ENCODE measurements around the gene TNFAIP8.

TNFAIP8 gene

DNA sequence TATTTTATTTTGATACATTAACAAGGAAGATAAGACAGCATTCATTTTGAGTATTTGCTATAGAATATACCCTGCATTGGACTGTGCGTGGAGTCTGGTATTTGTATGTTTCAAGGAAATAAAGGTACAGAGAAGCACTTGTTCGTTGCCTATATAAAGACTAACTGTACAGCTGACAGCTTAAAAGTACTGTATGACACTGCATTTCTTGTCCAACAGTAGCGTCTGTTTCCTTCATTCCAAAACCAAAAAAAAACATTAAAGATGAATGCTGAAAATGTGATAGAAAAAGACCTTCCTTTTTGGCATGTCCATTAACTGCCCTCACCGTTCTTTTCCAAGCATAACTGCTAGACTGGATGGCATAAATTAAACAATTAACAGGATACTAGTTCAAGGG lies 15.3 kb downstream of the TNFAIP8 start:
- no peak for DNase-seq

DNA sequence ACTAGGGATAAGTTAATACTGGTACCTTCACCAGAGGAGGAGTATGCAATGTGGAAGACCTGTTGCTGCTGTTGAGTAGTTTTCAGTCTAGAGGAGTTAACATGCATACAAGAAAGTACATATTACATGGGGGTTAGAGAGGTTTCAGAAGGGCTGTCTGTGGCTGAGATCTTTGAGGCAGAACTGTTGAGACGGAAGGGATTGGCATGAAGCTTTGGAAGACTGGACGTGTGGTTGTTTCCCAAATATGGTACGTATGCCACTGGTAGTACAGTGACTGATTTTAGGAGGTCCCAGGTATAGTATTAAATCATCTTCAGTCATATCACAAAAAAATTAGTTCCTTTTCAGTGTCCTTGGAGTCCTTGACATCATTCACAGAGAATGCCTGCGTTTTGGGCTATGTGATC lies 17.6 kb downstream of the TNFAIP8 start:
- DNase-seq: no peak

DNA sequence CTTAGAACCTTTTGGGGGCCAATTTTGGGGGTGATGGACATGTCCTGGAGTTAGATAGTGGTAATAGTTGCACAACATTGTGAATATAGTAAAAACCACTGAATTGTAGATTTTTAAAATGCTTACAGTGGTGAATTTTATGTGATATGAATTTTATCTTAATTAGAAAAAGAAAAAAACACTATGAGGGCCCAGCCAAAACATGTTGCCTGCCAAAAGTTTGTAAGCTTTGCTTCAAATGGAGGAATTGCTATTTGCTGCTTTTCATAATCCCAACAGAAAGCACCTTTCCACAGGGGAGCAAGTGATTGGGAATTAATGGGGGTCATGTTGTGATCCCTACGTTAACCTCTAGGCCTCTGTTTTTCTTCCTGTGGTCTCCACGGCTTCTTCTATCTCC lies 19.1 kb downstream of the TNFAIP8 start:
- no peak for DNase-seq

DNA sequence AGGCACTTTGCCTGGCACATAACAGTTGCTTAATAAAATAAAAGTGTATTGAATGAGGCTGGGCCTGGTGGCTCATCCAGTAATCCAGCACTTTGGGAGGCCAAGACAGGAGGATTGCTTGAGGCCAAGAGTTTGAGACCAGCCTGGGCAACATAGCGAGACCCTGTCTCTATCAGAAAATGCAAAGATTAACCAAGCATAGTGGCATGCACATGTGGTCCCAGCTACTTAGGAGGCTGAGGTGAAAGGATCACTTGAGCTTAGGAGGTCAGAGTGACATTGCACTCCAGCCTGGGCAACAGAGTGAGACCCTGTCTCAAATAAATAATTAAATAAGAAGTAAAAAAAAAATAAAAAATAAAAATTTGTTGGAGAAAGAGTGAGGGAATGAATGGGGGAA lies 21.2 kb downstream of the TNFAIP8 start:
- DNase-seq: no peak

DNA sequence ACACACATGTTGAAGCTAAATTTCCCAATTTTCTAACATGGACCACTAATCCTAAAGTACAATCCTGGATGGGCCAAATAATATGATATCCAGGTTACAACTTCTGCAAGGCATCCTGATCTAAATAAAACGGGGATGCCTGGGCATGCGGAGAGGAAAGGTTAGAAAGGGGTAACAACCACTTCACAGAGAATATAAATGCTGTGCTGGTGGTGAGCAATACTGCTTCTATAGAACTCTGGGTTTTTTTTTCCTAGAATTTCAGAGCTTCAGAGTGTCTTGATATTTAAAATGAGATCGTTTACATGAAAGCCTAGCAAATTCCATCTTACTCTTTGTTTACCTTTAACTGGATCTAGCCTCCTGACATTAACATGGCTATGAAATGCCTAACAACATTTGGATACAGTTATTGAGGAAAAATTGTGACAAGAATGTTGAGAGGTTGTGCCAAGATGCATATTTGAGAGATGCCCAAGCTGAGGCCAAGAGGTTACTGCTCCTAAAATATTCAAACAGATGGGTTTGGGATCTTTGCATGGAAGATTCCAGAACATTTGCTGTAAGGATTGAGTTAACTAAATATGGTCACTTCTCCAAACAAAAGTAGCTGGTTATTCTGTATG lies 22.4 kb downstream of the TNFAIP8 start:
- DNase-seq: no peak

DNA sequence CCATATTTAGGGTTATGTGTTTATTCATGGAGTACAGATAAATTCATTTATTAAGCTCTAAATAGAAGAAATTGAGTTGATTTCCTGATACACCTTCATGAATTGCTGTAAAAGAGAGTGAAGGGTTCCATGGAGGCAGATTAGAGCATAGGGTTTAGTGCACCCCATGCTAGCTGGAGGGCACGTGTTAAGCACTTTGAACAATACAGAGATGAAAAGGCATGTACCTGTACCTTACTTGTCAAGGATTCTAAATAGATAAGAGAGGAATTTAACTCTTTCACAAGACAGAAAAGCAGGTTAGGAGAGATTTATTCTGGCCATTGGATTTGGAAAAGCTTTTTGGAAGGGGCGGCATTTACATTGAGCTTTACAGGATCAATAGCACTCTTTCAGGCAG lies 23.3 kb downstream of the TNFAIP8 start:
- DNase-seq: no peak

DNA sequence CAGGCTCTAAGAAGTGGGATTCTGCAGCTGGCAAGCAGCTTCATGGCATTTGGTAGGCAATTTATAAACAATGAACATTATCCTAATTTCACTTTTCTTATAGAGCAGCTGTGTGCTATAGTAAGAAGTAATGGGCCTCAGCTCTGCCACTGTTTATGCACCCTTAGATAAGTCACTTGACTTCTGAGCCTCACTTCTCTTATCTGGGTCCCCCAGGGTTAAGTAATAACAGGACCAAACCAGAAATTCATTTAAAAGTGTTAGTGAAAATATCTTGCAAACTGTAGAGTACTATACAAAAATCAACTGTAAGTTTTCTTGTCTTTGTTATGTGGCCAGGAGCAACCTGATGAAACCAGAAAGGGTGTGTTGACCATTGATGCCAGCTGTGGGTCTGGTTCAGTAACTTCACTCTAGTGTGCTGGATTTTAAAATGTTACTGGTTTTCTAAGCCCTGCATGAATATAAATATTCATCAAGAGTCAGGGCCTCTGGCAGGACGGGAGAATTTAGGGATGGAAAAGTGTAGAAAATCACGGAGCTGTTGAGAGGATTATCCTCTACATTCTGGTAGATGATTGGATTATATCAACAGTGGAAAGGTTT lies 24.2 kb downstream of the TNFAIP8 start:
- DNase-seq: no peak

GRCh38 chr5:119382169-119382568 lies 26.4 kb downstream of the TNFAIP8 start:
- no peak for DNase-seq

DNA sequence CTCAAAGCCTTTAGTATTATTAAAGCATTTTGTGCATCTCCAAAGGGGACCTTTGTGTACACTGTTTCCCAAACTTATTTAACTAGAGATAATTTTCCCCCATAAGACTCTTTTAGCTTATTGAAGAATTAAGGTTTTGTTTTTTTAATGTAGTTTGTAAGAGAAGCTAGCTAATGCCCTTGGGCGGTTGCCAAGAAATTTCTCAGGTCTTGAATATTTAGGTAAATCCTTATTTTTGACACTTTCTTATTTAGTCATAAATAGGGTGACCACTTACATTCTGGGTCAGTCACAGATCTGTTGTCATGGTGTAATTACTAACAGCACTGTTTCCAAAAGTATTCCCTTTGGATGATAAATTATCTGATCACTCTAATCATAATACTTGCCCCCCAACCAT lies 27.2 kb downstream of the TNFAIP8 start:
- DNase-seq: no peak

DNA sequence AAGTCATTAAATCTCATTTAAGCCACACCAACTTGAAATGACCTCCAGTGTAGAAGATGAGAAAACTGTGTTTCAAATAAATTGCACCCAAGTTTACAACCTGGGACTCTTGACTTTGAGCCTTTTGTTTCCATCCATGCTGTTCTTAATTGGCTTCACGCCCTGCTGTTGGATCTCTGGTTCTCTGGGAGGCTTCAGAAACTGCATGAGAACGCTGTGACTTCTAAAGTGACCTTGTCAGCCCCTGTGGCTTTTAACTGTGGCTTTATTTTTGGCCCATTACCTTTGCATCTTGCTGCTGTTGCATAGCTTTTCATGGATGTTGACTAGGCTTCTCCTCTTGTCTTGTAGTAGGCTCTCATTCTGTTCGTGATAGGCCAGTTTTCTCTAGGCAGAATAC lies 29.3 kb downstream of the TNFAIP8 start:
- DNase-seq: no peak

GRCh38 chr5:119385536-119386128 lies 29.8 kb downstream of the TNFAIP8 start:
- no peak for DNase-seq

DNA sequence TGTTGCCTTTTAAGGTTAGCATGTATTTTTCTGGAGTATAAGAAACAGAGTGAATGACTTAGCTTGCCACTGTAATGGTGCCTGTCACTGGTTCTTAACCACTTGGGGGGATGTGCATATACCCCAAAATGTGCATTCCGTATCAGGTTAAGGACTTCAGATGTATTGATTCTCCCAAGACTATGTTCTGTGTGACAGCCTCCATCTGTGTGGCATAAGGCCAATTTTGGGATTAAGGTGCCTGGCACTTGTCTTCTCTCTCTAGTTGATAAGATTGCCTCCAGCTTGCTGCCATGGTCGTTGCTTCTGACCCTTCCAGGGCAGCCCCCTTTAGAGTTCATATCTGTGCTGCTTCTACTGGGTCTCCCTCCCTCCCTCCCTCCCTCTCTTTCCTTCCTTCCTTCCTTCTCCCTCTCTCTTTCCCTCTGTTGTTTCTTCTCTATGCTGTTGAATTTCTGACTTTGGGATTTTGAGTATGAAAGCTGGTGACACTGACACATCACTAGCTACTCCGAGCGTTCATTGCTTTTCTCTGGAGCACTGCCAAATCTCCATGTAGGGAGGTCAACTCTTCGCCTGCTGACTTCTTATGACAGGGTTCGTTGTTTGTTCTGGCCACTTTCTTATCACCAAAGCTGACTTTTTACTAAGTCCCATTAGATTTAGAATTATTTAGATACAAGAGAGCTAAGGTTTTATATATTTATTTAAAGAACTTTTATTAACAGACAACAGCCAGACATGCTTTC lies 31.0 kb downstream of the TNFAIP8 start:
- no peak for DNase-seq

GRCh38 chr5:119387945-119388618 lies 32.3 kb downstream of the TNFAIP8 start:
- DNase-seq: no peak

- no peak for DNase-seq
Observed at GRCh38 chr5:119388619-119389190, 32.9 kb downstream of the TNFAIP8 start.

DNA sequence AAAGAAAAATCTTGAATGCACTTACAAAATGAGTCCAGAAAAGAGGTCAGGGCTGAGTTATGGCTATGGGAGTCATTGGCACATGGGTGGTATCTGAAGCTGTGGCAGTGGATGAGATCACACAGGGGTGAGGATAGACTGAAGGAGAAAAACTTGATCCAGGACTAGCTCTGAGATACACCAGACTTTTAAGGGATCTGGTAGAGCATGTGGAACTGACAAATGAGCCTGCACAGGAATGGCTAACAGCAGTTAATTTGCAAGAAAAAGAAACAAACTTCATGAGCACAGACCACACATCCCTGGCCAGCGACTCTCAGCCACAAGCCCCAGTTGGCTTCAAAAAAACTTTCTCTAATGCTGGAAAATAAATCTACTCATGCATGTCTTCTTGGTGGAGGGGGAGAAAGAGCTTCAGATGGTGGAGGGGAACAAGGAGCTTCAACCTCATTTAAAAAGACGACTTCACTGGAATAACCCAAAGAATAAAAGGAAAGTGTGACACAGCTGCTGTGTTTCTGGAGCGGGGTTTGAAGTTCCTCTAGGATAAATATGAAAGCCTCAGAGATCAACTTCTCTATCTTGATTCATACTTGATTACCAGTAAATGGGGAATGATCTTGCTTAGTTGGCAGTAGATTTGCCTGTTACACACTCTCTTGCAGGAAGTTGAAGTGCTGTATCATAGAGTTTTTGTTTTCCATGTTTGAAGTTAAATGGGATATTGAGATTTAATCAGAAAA lies 33.6 kb downstream of the TNFAIP8 start:
- no peak for DNase-seq

DNA sequence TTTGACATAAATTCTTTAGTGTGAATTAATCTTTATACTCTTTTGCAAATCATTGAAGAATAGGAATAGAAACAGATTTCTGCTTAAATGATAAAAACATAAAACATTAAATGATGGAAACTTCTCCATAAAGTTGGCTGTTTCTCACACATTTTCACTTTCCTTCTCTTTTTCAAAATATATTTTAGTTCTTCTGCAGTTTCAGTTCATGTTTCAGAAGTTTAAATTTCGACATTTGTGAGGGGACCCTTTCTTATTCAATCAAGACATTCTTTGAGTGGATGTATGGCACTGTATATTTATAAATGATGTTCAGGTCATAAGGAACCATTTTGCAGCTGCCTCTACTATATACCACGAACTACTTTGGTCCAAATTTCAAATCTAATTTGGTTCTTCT lies 34.6 kb downstream of the TNFAIP8 start:
- DNase-seq: no peak

- DNase-seq: no peak
Observed at GRCh38 chr5:119393201-119393691, 37.4 kb downstream of the TNFAIP8 start.

GRCh38 chr5:119393746-119394145 lies 37.9 kb downstream of the TNFAIP8 start:
- no peak for DNase-seq

DNA sequence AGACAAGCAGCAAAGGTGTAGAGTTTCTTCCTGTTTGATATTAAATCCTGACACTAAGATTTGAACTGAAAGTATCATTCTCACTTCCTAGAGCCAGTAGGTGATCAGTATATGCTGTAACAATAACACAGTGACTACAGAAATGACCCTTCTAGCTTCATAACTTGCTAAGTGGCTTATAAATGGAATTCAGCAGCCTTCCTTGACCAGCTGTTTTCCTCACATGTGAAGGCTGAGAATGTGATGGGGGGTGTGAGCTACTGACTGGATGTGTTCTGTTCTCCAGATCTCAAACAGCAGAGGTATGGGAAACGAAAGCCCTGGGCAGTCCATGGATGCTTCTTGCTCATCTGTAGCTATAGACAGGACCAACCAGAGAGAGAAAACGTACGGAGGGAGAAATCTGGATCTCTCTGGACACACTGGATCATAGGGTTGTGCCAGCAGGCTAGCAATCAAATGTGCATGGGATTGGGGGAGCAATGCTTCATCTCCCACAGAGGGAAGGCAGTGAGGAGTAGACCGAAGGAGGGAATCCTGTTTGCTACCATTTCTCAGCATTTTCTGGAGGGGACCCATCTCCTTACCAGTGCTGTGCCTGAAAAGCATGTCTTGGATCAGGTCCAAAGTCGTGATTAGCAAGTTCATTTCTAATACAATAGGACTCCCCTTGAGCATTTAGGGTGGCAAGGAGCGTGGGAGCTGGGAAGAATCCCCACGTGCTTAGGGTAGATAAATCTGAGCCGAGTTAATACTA lies 39.4 kb downstream of the TNFAIP8 start:
- no peak for DNase-seq

- DNase-seq: no peak
Observed at GRCh38 chr5:119396030-119396664, 40.3 kb downstream of the TNFAIP8 start.

Measured in CD4-positive, alpha-beta T cell treated with Interferon alpha-2 for 1 hour (primary cell).